Retinal pigment epithelial cell (primary cell): ENCODE measurements around the gene KIRREL1.
A peak's percentile ranks its signal among the peaks of the same experiment; 100 is the strongest.
"Not testable (repeated sequence)": the region's sequence is repeated elsewhere in the genome, so short reads cannot be mapped to it uniquely, and the experiment has no call there.

Experiments
- DNase-seq: peaks from one replicate; pipeline ENCODE4 v3.0.0-alpha.2; 2010; ENCODE audit warnings: low read depth
- H3K4me3 ChIP-seq: 2 replicates; pipeline ENCODE4 v1.5.1; 2011; ENCODE audit warnings: mild to moderate bottlenecking, low read length, control low read depth, moderate library complexity
- CTCF ChIP-seq: conservative IDR thresholded peaks from 2 replicates; pipeline ENCODE4 v1.5.1; 2011; ENCODE audit warnings: low read depth, low read length, control low read depth, inconsistent platforms

Gene KIRREL1

GRCh38 chr1:158119976-158120653 is 126.7 kb downstream of the KIRREL1 start:
- DNase-seq, result no peak
- no peak for TF ChIP-seq CTCF
- H3K4me3 ChIP-seq, result no peak overlapping the region

GRCh38 chr1:158121604-158122254 is 128.3 kb downstream of the KIRREL1 start:
- DNase-seq, result no peak
- no peak overlapping the region for H3K4me3 ChIP-seq
- TF ChIP-seq CTCF, result peak; percentile 88

GRCh38 chr1:158122833-158123388 is 129.5 kb downstream of the KIRREL1 start:
- no peak overlapping the region for H3K4me3 ChIP-seq
- TF ChIP-seq CTCF, result no peak
- no peak for DNase-seq

- no peak overlapping the region for H3K4me3 ChIP-seq
- TF ChIP-seq CTCF, result no peak
- no peak for DNase-seq
Measured at GRCh38 chr1:158124034-158124433, 130.6 kb downstream of the KIRREL1 start.

- H3K4me3 ChIP-seq, result no peak overlapping the region
- DNase-seq, result peak; percentile 67
- TF ChIP-seq CTCF, result peak; percentile 96
Measured at GRCh38 chr1:158124999-158125398, 131.6 kb downstream of the KIRREL1 start.

- DNase-seq, result no peak
- no peak for TF ChIP-seq CTCF
- no peak overlapping the region for H3K4me3 ChIP-seq
Measured at GRCh38 chr1:158126425-158126824, 133.0 kb downstream of the KIRREL1 start.

- not testable (repeated sequence) for H3K4me3 ChIP-seq, DNase-seq
Measured at GRCh38 chr1:158128531-158128930, 135.1 kb downstream of the KIRREL1 start.
